Measurements from ENCODE around the gene MFF.

MFF gene

DNA sequence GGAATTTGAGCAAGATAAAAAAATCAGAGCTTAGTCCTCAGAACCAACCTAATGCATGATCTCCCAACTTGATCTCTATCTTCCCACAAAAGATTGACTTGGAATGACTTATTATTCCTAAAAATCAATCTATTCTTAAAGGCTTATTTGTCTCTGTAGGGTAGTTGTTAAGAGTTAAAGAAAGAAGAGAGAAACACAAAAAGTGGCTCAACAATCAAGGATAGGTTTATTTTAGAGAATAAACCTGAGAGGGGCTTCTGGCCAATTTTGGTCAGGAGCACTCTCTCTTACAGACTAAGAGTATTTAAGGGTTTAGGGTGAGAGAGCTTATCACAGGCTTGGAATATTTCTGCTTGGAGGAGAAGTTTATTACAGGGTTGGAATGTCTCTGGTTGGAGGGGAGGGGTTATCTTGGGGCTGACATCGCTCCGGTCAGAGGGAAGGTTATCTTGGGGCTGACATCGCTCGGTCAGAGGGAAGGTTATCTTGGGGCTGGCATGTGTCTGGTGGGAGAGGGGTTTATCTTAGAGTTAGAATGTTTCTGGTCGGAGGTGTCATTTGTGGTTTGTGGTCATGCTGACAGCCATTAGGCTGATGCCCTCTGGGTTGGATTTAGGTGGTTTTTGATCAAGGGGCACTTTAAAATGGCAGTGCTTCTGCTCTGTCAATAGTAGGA, 2.4 kb upstream of the MFF start:
- TF ChIP-seq, protein P1, sequence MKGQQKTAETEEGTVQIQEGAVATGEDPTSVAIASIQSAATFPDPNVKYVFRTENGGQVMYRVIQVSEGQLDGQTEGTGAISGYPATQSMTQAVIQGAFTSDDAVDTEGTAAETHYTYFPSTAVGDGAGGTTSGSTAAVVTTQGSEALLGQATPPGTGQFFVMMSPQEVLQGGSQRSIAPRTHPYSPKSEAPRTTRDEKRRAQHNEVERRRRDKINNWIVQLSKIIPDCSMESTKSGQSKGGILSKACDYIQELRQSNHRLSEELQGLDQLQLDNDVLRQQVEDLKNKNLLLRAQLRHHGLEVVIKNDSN (IDR thresholded peaks at IDR 0.05): no peak
- TF ChIP-seq YY1 (IDR thresholded peaks at IDR 0.05; ENCODE audit: low read depth) (no peak), ZBTB7A (IDR thresholded peaks at IDR 0.05; ENCODE audit: low read depth) (no peak), EGR1 (IDR thresholded peaks at IDR 0.05) (no peak), EP300 (IDR thresholded peaks at IDR 0.05; ENCODE audit: borderline replicate concordance) (no peak), CREB1 (IDR thresholded peaks at IDR 0.05; ENCODE audit: low read depth) (no peak), TCF12 (IDR thresholded peaks at IDR 0.05; ENCODE audit: low read depth) (no peak), CEBPB (IDR thresholded peaks at IDR 0.05) (no peak), TEAD4 (IDR thresholded peaks at IDR 0.05) (no peak)
- TF ChIP-seq, protein P2, sequence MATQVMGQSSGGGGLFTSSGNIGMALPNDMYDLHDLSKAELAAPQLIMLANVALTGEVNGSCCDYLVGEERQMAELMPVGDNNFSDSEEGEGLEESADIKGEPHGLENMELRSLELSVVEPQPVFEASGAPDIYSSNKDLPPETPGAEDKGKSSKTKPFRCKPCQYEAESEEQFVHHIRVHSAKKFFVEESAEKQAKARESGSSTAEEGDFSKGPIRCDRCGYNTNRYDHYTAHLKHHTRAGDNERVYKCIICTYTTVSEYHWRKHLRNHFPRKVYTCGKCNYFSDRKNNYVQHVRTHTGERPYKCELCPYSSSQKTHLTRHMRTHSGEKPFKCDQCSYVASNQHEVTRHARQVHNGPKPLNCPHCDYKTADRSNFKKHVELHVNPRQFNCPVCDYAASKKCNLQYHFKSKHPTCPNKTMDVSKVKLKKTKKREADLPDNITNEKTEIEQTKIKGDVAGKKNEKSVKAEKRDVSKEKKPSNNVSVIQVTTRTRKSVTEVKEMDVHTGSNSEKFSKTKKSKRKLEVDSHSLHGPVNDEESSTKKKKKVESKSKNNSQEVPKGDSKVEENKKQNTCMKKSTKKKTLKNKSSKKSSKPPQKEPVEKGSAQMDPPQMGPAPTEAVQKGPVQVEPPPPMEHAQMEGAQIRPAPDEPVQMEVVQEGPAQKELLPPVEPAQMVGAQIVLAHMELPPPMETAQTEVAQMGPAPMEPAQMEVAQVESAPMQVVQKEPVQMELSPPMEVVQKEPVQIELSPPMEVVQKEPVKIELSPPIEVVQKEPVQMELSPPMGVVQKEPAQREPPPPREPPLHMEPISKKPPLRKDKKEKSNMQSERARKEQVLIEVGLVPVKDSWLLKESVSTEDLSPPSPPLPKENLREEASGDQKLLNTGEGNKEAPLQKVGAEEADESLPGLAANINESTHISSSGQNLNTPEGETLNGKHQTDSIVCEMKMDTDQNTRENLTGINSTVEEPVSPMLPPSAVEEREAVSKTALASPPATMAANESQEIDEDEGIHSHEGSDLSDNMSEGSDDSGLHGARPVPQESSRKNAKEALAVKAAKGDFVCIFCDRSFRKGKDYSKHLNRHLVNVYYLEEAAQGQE (IDR thresholded peaks at IDR 0.05; ENCODE audit: low read depth): no peak
- TF ChIP-seq, protein P3, sequence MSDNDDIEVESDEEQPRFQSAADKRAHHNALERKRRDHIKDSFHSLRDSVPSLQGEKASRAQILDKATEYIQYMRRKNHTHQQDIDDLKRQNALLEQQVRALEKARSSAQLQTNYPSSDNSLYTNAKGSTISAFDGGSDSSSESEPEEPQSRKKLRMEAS (IDR thresholded peaks at IDR 0.05): no peak

DNA sequence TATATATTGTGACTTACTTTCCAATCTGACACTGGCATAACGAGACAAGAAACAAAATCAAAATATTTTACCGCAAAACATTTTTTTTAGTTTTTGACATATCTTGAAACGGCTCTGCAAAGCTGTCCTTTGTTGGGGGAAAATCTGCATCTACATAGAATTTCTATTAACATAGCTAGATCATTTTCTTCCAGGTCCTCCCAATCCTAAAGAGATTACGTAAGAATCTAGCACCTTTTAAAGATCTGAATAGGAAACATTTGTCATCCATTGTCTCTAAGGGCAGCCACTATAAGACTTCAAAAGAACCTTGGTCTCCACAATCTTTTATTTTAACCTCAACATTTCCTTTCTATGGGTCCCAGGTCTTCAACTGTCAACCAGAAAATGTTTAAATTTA, 1.2 kb upstream of the MFF start:
- TF ChIP-seq TEAD4 (IDR thresholded peaks at IDR 0.05) (no peak), CEBPB (IDR thresholded peaks at IDR 0.05) (no peak), CREB1 (IDR thresholded peaks at IDR 0.05; ENCODE audit: low read depth) (no peak), FOXM1 (IDR thresholded peaks at IDR 0.05; ENCODE audit: borderline replicate concordance, low read depth) (no peak), EP300 (IDR thresholded peaks at IDR 0.05; ENCODE audit: borderline replicate concordance) (no peak), ZBTB7A (IDR thresholded peaks at IDR 0.05; ENCODE audit: low read depth) (no peak), TAF1 (IDR thresholded peaks at IDR 0.05; ENCODE audit: low read depth) (no peak), TCF12 (IDR thresholded peaks at IDR 0.05; ENCODE audit: low read depth) (no peak), NFIC (IDR thresholded peaks at IDR 0.05) (no peak), YY1 (IDR thresholded peaks at IDR 0.05; ENCODE audit: low read depth) (no peak), RAD21 (IDR thresholded peaks at IDR 0.05; ENCODE audit: low read depth) (no peak)
- TF ChIP-seq, protein P3 (IDR thresholded peaks at IDR 0.05): no peak

DNA sequence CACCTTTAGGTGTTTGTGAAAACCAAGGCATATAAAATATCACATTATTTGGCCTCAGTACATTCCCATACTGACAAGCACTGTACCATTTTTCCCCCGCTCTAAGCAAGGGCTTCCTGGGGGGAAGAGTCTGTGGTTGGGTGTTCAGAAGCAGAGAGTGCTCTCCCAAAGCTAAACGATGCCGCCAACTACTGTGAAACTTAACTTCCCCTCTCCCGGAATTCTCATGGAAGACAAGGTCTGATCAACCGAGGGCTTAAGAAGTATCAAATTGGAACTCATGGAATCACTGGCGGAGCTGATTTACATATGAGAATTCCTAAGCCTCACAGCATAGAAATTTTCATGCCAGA, 433 bp upstream of the MFF start:
- TF ChIP-seq EP300 (IDR thresholded peaks at IDR 0.05; ENCODE audit: borderline replicate concordance): no peak
- TF ChIP-seq YY1 (IDR thresholded peaks at IDR 0.05; ENCODE audit: low read depth): no peak
- TF ChIP-seq NFIC (IDR thresholded peaks at IDR 0.05): no peak

DNA sequence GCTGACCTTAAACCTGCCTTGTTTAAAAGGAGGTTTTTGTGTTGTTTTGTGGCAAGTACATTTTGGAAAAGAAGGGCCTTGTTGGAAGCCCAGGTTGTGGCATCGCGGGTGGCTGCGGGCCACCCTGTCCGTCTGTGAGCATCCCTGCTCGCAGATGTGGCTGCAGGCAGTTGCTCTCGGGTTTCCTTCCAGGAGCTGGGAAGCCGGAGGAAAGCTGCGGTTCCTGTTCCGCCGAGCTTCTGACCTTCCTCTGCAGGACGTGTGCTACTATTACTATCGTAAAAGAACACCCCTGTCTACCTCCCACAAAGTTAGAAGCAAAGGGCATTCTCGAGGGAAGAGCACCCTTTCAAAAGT, 766 bp downstream of the MFF start:
- TF ChIP-seq TCF12 (IDR thresholded peaks at IDR 0.05; ENCODE audit: low read depth) (no peak), YY1 (IDR thresholded peaks at IDR 0.05; ENCODE audit: low read depth) (no peak), CEBPB (IDR thresholded peaks at IDR 0.05) (no peak), ZBTB7A (IDR thresholded peaks at IDR 0.05; ENCODE audit: low read depth) (no peak), EGR1 (IDR thresholded peaks at IDR 0.05) (no peak), CREB1 (IDR thresholded peaks at IDR 0.05; ENCODE audit: low read depth) (no peak)
- TF ChIP-seq, protein P1 (IDR thresholded peaks at IDR 0.05): no peak

DNA sequence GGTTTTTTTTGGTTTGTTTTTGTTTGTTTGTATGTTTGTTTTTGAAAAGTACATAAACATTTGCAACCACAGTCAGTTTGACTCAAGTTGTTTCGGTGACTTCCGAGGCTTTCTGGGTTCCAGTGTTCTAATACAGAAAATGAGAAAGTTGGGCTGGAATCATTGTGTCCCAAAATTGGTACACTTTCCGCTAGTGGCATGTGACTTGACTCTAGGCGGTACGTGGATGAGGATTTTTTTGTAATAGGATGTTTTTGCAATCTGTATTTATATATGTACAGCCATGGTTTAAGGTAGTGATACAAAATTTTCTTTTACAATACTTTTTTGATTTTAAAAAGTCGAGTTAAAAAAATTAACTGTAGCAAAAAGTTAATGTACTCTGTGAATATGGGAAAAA, 1.7 kb downstream of the MFF start:
- no peak for TF ChIP-seq EGR1 (IDR thresholded peaks at IDR 0.05)
- TF ChIP-seq FOXM1 (IDR thresholded peaks at IDR 0.05; ENCODE audit: borderline replicate concordance, low read depth): no peak
- no peak for TF ChIP-seq ZBTB7A (IDR thresholded peaks at IDR 0.05; ENCODE audit: low read depth)
- no peak for TF ChIP-seq TEAD4 (IDR thresholded peaks at IDR 0.05)
- no peak for TF ChIP-seq CREB1 (IDR thresholded peaks at IDR 0.05; ENCODE audit: low read depth)
- TF ChIP-seq CEBPB (IDR thresholded peaks at IDR 0.05): no peak
- TF ChIP-seq TAF1 (IDR thresholded peaks at IDR 0.05; ENCODE audit: low read depth): no peak
- TF ChIP-seq, protein P3 (IDR thresholded peaks at IDR 0.05): no peak

DNA sequence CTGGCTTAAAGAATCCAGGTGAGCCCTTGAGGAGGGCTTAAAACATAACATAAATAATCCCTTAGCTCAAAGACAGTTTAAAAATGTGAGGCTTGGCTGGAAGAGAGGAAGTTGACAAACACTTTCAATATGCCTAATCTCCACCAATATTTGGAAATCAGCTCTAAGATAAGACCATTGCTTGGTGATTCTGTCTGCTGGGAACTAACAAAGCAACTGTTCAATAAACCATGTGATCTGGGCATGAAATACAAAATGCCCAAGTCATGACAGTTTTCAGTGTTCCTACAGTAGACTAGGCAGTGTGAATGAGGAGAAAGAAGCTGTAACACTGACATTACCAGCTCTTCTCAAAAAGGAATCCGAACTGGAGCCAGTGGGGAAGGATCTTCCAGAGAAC, 10.7 kb downstream of the MFF start:
- TF ChIP-seq TAF1 (IDR thresholded peaks at IDR 0.05; ENCODE audit: low read depth) (no peak), EP300 (IDR thresholded peaks at IDR 0.05; ENCODE audit: borderline replicate concordance) (no peak), EGR1 (IDR thresholded peaks at IDR 0.05) (no peak), ZBTB7A (IDR thresholded peaks at IDR 0.05; ENCODE audit: low read depth) (no peak), CREB1 (IDR thresholded peaks at IDR 0.05; ENCODE audit: low read depth) (no peak), TCF12 (IDR thresholded peaks at IDR 0.05; ENCODE audit: low read depth) (no peak), CEBPB (IDR thresholded peaks at IDR 0.05) (no peak), RAD21 (IDR thresholded peaks at IDR 0.05; ENCODE audit: low read depth) (no peak), TEAD4 (IDR thresholded peaks at IDR 0.05) (no peak), NFIC (IDR thresholded peaks at IDR 0.05) (no peak), FOXM1 (IDR thresholded peaks at IDR 0.05; ENCODE audit: borderline replicate concordance, low read depth) (no peak), YY1 (IDR thresholded peaks at IDR 0.05; ENCODE audit: low read depth) (no peak)
- TF ChIP-seq, protein P2 (IDR thresholded peaks at IDR 0.05; ENCODE audit: low read depth): no peak
- TF ChIP-seq, protein P1 (IDR thresholded peaks at IDR 0.05): no peak
- TF ChIP-seq, protein P3 (IDR thresholded peaks at IDR 0.05): no peak

All from Ishikawa (cell line).